GM12892 (cell line): Measurements from ENCODE around the gene OOSP4A.

Source experiments
- POLR2A ChIP-seq: IDR thresholded peaks from 2 replicates; pipeline ENCODE4 v1.6.1; 2011; ENCODE audit warnings: low read depth, low read length, control low read depth
- POLR2AphosphoS5 ChIP-seq: IDR thresholded peaks from 2 replicates; pipeline ENCODE4 v1.6.1; 2011; ENCODE audit warnings: low read depth, low read length, control low read depth

DNA sequence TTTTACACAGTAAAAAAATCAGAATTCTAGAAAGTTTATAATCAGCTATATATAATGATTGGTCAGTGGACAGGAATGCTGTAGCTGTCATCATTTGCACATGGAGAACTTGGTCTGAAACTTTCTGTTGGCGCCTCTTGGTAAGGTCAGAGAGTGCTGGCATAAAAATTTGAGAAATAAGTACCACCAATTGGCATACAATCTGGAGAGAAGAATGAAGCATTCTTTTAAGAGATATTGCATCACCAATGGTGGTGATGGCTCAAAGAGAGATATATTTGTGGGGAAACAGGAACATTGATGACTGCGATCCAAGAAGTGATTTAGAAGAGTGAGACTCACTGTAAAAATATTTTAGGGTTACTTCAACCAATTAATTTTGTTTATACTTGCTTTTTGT is 45.4 kb upstream of the OOSP4A start:
- no peak for TF ChIP-seq POLR2AphosphoS5
- no peak for TF ChIP-seq POLR2A
